Caco-2 (cell line): ENCODE measurements around the gene ACOXL. TPM values are rescaled to one million over a fixed set of nuclear protein-coding genes. Genes with fewer than 3 reads are reported as not detected.

ENCODE experiments used
- BruUV-seq: library from RNA; stranded (reverse); fragments of 400-500 nt; replicated peaks from 2 replicates; lab custom pipeline; 2021; lab: Mats Ljungman, UMichigan
- CTCF ChIA-PET: fragments of 300-600 bp; sonication (Branson Sonifier 250); formaldehyde crosslinking; loops from one replicate; lab custom pipeline; 2022; ENCODE audit warnings: antibody characterized with exemption; lab: Charles Lee
- POLR2A ChIA-PET: fragments of 300-600 bp; sonication (Branson Sonifier 250); formaldehyde crosslinking; loops from one replicate; lab custom pipeline; 2022; ENCODE audit warnings: antibody characterized with exemption; lab: Charles Lee
- DNase-seq, 2 experiments: peaks; one replicate each; pipeline versions ENCODE4 v3.0.0 to v3.0.0-alpha.2; 2020 to 2022
- H3K27me3 ChIP-seq: replicated peaks from 2 replicates; pipeline ENCODE4 v1.6.0; 2011; ENCODE audit warnings: low read length; ENCODE audit not compliant: control insufficient read depth, insufficient read depth
- H3K36me3 ChIP-seq: 2 replicates; pipeline ENCODE4 v1.5.1; 2011; ENCODE audit warnings: low read length; ENCODE audit not compliant: control insufficient read depth, insufficient read depth
- H3K4me1 ChIP-seq: fragments of 250-450 bp; sonication (Bioruptor Pico); 2 replicates; pipeline ENCODE4 v1.5.1; 2020; ENCODE audit warnings: mild to moderate bottlenecking
- H3K4me3 ChIP-seq: 2 replicates; pipeline ENCODE4 v1.5.1; 2011; ENCODE audit warnings: low read depth, mild to moderate bottlenecking, control low read depth, low read length
- H3K9me3 ChIP-seq: fragments of 250-450 bp; sonication (Bioruptor Pico); 2 replicates; pipeline ENCODE4 v1.5.1; 2020; ENCODE audit warnings: mild to moderate bottlenecking, moderate library complexity
- H3K27ac Mint-ChIP-seq: one replicate; pipeline ENCODE4 v1.8.0; 2022; ENCODE audit warnings: mixed read lengths; ENCODE audit not compliant: unreplicated experiment
- H3K27me3 Mint-ChIP-seq: one replicate; pipeline ENCODE4 v1.8.0; 2022; ENCODE audit warnings: mixed read lengths; ENCODE audit not compliant: insufficient read depth, unreplicated experiment
- H3K36me3 Mint-ChIP-seq: one replicate; pipeline ENCODE4 v1.8.0; 2022; ENCODE audit warnings: mild to moderate bottlenecking, mixed read lengths; ENCODE audit not compliant: insufficient read depth, unreplicated experiment
- H3K4me1 Mint-ChIP-seq: one replicate; pipeline ENCODE4 v1.8.0; 2022; ENCODE audit warnings: low read depth, mixed read lengths; ENCODE audit not compliant: unreplicated experiment
- H3K4me3 Mint-ChIP-seq: one replicate; pipeline ENCODE4 v1.8.0; 2022; ENCODE audit warnings: mild to moderate bottlenecking, moderate library complexity, mixed read lengths; ENCODE audit not compliant: unreplicated experiment
- H3K9me3 Mint-ChIP-seq: one replicate; pipeline ENCODE4 v1.8.0; 2022; ENCODE audit warnings: mixed read lengths; ENCODE audit not compliant: unreplicated experiment
- intact Hi-C: fragments of 100-400 bp; cut with micrococcal nuclease; formaldehyde crosslinking; loops from one replicate; pipeline ENCODE4 v1.10.0; 2022; ENCODE audit not compliant: unreplicated experiment
- total RNA-seq: library from RNA; stranded (reverse); gene quantifications from 2 replicates; pipeline ENCODE4 v1.2.3, GENCODE V29; 2022
- TF ChIP-seq, protein P1 (sequence below), 2 experiments: fragments of 200-600 bp in 1 of 2; IDR thresholded peaks; 1 replicate in 1 of 2; 2 replicates in 1 of 2; pipeline versions ENCODE4 v1.5.1 to v1.8.0; 2011 to 2022; ENCODE audit warnings: antibody characterized with exemption in 1 of 2, control low read depth in 1 of 2, inconsistent platforms in 1 of 2, low read depth in 1 of 2, low read length in 1 of 2, mild to moderate bottlenecking in 1 of 2, moderate library complexity in 1 of 2; ENCODE audit not compliant: insufficient read depth in 1 of 2, severe bottlenecking in 1 of 2, unreplicated experiment in 1 of 2

ACOXL gene
- total RNA-seq, 1 experiment from 2014 or later, result 2.6 TPM

DNA sequence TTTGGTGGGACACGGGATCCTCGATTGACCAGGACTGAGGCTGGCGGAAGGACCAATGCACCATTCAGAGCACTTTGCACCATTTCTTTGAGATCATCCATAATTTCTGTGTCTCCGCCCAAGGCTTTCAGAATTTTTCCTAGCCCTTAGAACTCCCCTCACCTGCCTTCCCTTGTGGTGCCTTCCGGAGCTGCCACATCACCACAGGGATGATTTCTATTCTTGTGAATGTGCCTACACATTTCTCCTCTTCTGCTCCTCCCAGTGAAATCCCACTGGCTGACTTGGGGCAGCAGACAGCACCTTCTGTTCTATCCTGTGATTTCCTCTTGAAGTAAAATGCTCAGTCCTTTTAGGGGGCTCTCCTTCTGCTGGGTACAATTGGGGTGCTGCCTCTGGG, 11.2 kb downstream of the ACOXL start:
- Mint-ChIP-seq H3K9me3 (no peaks in the 10 kb centered on the region), H3K27ac (no peak overlapping the region), H3K36me3 (no peaks in the 10 kb centered on the region), H3K4me3 (no peak overlapping the region), H3K4me1 (peaks cover 46% of the 10 kb centered on the region), H3K27me3 (no peaks in the 10 kb centered on the region)
- no peak for DNase-seq
- POLR2A ChIA-PET, result no interaction called here
- no peaks in the 10 kb centered on the region for H3K9me3 ChIP-seq
- TF ChIP-seq, protein P1, sequence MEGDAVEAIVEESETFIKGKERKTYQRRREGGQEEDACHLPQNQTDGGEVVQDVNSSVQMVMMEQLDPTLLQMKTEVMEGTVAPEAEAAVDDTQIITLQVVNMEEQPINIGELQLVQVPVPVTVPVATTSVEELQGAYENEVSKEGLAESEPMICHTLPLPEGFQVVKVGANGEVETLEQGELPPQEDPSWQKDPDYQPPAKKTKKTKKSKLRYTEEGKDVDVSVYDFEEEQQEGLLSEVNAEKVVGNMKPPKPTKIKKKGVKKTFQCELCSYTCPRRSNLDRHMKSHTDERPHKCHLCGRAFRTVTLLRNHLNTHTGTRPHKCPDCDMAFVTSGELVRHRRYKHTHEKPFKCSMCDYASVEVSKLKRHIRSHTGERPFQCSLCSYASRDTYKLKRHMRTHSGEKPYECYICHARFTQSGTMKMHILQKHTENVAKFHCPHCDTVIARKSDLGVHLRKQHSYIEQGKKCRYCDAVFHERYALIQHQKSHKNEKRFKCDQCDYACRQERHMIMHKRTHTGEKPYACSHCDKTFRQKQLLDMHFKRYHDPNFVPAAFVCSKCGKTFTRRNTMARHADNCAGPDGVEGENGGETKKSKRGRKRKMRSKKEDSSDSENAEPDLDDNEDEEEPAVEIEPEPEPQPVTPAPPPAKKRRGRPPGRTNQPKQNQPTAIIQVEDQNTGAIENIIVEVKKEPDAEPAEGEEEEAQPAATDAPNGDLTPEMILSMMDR (IDR thresholded peaks at IDR 0.05; ENCODE audit: insufficient read depth in 1 of 2, low read depth in 1 of 2, low read length in 1 of 2, severe bottlenecking in 1 of 2, unreplicated experiment in 1 of 2), result no peak
- CTCF ChIA-PET, result no interaction called here
- H3K36me3 ChIP-seq, result no peaks in the 10 kb centered on the region
- no TSS peak for BruUV-seq
- H3K27me3 ChIP-seq, result no peaks in the 10 kb centered on the region
- intact Hi-C loops, result no loop called here
- H3K4me1 ChIP-seq, result peaks cover 59% of the 10 kb centered on the region
- no peak overlapping the region for H3K4me3 ChIP-seq

DNA sequence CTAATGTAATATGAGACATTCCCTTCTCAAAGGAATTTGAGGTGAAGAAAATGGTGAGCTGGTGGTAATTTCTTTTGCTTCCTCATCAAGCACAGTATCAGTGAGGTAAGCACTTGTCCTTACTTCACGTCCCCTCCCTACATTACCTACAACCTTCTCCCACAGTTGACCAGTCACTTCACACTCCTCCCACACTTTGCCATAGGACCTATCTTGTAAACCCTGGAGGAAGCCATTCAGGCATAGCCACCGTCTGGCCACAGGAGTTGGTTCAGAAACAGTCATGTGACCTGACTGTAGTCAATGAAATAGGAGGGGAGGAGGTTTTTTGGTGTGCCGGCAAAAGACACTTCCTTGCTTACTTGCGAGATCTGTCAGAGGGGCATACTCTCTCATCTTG, 12.1 kb downstream of the ACOXL start:
- Histone ChIP-seq H3K9me3 (no peaks in the 10 kb centered on the region), H3K27me3 (no peaks in the 10 kb centered on the region), H3K4me3 (no peak overlapping the region), H3K36me3 (no peaks in the 10 kb centered on the region), H3K4me1 (peaks cover 64% of the 10 kb centered on the region)
- TF ChIP-seq, protein P1 (IDR thresholded peaks at IDR 0.05; ENCODE audit: insufficient read depth in 1 of 2, low read depth in 1 of 2, low read length in 1 of 2, severe bottlenecking in 1 of 2, unreplicated experiment in 1 of 2), result no peak
- ChIA-PET POLR2A (no interaction called here), CTCF (interaction anchor here (0.6 to 1.3 kb wide), 2 partner anchors 61 to 1964 kb away, joined by 4 to 5 read pairs; no protein-coding TSS in a partner anchor)
- Mint-ChIP-seq H3K9me3 (no peaks in the 10 kb centered on the region), H3K27ac (no peak overlapping the region), H3K4me1 (peaks cover 44% of the 10 kb centered on the region), H3K36me3 (no peaks in the 10 kb centered on the region), H3K27me3 (no peaks in the 10 kb centered on the region), H3K4me3 (no peak overlapping the region)
- DNase-seq, result no peak
- intact Hi-C loops, result no loop called here
- no TSS peak for BruUV-seq

DNA sequence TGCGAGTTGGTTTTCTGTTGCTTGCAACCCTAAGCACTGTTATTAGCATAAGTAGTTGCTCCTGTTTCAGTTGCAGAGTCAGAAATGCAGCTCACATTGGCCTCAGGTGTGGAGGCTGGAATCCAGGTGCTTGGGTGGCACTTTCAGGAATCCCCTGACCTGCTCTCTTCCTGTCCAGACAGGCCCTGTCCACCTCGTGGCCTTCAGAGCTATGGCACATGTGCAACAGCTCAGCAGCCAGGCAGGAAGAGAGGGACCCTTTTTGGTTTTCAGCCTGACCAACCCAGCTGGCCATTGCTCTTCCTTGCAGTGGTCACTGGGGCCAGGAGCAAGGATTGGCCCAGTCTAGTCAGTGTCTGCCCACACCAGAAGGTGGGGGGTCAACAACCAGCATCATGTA, 12.7 kb downstream of the ACOXL start:
- TF ChIP-seq, protein P1 (IDR thresholded peaks at IDR 0.05; ENCODE audit: insufficient read depth in 1 of 2, low read depth in 1 of 2, low read length in 1 of 2, severe bottlenecking in 1 of 2, unreplicated experiment in 1 of 2), result no peak
- no peak overlapping the region for H3K4me3 Mint-ChIP-seq
- no TSS peak for BruUV-seq
- DNase-seq, result no peak
- peaks cover 44% of the 10 kb centered on the region for H3K4me1 Mint-ChIP-seq
- CTCF ChIA-PET, result interaction anchor here (1.3 kb wide), 1 partner anchor 61 kb away, joined by 4 read pairs; no protein-coding TSS in a partner anchor
- no peaks in the 10 kb centered on the region for H3K27me3 Mint-ChIP-seq
- no peaks in the 10 kb centered on the region for H3K36me3 Mint-ChIP-seq
- no peak overlapping the region for H3K4me3 ChIP-seq
- no peaks in the 10 kb centered on the region for H3K9me3 Mint-ChIP-seq
- H3K27me3 ChIP-seq, result no peaks in the 10 kb centered on the region
- H3K27ac Mint-ChIP-seq, result no peak overlapping the region
- intact Hi-C loops, result no loop called here
- no peaks in the 10 kb centered on the region for H3K36me3 ChIP-seq
- peaks cover 64% of the 10 kb centered on the region for H3K4me1 ChIP-seq
- no peaks in the 10 kb centered on the region for H3K9me3 ChIP-seq
- POLR2A ChIA-PET, result no interaction called here
